LHCN-M2 (cell line): Measurements from ENCODE around the gene PACRG. TPM values are rescaled to one million over a fixed set of nuclear protein-coding genes. Genes with fewer than 3 reads are reported as not detected.
"Not testable (repeated sequence)": the region's sequence is repeated elsewhere in the genome, so short reads cannot be mapped to it uniquely, and the experiment has no call there.

Source experiments
- DNase-seq: peaks from one replicate; pipeline ENCODE4 v3.0.0-alpha.2; 2012; ENCODE audit warnings: low read depth
- total RNA-seq: library from RNA; depleted of rRNA; stranded (reverse); fragments of >200 nt; gene quantifications from 2 replicates; pipeline ENCODE4 v1.2.3, GENCODE V29; 2014

The PACRG gene
- total RNA-seq, 1 experiment from 2014 or later, result 0.75 TPM

DNA sequence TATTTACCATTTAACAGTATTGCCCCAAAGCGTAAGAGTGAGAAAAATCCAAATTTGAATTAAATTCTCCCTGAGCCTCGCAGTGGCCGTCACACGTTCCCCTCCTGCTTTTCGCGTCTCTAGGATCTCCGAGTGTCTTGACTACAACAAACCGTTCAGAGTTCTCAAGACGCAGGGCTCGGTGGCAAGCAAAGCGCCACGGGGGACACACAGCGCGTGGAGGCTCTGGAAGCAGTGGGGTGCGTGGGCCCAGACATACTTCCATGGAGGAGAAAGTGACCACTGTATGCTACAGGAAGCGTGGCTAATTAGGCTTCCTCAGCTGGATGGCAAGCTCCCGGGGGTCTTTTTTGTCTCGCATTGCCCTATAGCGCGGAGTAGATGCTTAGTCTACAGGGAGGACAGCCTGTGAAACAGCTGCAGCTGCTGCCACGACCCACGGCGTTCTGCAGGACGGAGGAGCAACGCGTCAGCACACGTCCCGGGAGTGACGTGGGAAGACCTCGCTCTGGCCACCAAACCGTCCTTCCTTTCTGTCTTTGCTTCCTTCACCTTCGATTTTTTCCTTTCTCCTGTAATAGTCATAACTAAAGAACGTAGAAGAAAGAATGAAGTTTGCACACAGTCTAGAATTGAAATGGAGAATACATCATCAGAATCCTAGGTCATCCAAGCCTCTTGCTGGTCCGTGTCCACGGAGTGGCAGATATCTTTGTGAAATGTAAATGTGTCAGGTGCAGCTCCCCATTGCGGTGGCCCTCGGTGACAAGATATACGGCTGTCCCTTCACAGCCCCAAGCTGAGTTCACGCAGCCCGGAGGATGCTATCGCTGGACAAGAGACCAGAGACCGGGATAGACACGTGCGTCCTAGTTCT lies 582.6 kb downstream of the PACRG start:
- DNase-seq, result no peak

DNA sequence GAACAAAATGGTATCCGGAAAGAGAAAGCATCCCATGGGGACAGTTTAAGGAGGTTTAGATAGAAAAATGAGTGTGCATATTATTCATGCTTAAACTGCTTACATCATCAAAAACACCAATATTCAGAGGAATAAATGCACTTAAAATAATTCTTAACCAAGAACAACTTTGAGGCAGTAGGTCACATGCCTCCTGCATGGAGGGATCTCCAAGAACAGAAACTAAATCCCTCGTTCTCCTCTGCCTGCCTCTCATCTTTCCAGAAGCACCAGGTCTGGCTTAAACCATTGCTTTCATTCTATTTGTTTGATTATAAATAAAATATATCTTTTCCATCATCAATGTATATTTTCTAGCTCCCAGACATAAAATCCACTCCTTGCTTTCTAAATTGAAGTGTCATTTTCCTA lies 583.2 kb downstream of the PACRG start:
- DNase-seq, result no peak

DNA sequence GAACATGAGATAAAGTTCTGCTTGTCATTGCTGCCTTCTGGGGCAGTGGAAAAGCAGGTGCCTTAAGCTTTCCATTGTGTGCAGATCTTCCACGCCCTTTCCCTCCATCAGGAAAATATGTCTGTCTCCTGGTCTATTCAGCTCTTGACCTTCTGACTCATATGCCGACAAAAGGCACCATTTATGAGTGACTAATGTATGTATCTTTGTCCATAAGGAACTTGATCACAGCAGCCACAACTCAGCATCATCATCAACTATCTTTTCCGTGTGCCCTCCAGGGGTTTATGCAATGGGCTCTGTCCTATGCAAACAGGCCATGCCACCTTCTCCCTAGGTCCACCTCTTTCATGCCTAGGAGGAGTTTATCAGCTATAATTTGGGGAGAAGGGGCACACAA lies 584.1 kb downstream of the PACRG start:
- peak; percentile 10 for DNase-seq

GRCh38 chr6:163313566-163313965 lies 585.8 kb downstream of the PACRG start:
- no peak for DNase-seq

DNA sequence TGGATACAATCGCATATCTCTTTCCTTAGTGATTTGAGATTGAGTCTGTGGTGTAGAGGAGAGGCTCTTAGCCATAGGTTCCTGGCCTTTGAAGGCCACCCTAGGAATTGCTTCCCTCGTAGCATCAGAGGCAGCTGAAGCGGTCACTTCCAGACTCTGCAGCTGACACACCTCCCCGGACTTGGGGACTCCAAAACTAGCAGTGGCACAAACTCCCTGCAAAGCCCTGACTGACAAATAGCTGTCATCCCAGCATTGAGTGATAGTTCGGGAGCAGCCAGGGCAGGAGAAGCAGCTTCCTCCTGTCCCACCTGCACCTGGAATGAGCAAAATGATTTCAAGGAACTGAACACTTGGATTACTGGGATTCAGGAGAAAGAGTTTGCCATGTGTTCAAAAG lies 586.2 kb downstream of the PACRG start:
- DNase-seq, result no peak

- no peak for DNase-seq
Observed at GRCh38 chr6:163314791-163315470, 587.2 kb downstream of the PACRG start.

- DNase-seq, result not testable (repeated sequence)
Observed at GRCh38 chr6:163316866-163317495, 589.2 kb downstream of the PACRG start.

DNA sequence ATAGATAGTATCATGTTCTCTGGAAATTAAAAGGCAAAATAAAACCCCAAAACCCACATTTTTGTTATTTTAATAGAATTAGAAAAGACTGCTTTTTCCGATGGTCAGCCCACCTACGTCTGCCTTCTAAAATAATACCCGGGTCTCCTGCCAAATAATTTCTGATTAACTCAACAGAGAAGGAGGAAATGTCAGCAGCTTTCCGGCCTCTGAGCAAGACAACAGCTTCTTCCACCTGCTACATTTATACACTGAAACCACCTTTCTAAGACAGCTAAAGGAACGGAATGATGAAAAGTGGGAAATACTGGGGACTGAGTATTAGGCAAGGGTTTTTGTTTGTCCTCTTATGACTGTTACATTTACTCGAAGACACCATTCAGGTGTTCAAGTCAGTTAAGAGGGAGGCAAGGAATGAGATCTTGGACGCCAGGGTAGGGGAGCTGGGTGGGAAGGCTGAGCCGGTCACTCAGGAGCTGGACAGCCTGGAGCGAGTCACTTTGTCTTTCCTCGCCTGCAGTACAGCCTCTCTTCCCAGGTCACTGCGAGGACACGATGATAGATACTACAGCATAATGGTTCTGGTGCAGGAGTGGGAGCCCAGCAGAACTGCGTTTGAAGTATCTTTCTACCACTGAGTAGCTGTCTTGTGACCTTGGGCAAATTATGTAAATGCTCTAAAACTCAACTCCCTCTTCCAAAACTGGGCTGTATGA lies 590.5 kb downstream of the PACRG start:
- DNase-seq, result no peak

- no peak for DNase-seq
Observed at GRCh38 chr6:163319609-163320366, 592.0 kb downstream of the PACRG start.

- DNase-seq, result no peak
Observed at GRCh38 chr6:163320402-163320801, 592.6 kb downstream of the PACRG start.

DNA sequence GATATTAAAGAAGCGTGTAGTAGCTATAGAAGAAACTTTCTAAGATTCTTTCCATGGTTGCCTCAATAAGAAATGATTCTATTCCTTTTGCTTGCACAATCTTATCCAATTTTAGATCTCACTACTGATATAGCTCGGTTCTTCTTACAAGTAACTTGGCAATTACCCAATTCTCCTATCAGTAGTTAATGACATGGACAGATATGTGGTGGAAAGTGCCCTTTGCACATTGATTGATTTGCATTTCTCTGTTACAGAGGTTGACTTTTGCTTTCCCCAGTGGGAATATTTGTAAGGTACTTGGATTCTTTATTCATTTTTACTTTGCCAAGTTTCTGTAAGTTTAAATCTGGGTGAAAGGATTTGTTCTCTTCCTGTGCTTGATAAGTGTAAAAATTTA lies 593.0 kb downstream of the PACRG start:
- no peak for DNase-seq

GRCh38 chr6:163321717-163322116 lies 593.9 kb downstream of the PACRG start:
- DNase-seq, result no peak

DNA sequence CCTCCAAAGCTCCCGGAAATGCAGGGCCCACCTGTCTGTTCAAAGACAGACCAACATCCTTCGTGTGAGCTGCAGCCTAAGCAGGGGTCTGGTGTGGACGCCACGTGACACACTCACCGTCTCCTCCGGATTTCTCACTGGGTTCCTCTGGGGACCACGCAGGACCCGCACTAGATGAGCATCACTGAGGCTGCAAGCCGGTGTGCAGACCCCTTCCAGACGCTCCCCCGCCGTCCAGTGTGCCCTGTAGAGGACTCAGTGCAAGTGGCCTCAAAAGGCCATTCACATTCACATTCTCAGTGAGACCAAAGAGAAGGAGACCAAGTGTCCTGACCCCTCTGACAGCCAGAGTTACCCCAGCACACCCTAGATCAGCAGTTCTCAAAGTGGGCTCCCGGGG lies 595.5 kb downstream of the PACRG start:
- DNase-seq, result no peak

- no peak for DNase-seq
Observed at GRCh38 chr6:163323705-163324104, 595.9 kb downstream of the PACRG start.

GRCh38 chr6:163324326-163324687 lies 596.5 kb downstream of the PACRG start:
- DNase-seq, result no peak

DNA sequence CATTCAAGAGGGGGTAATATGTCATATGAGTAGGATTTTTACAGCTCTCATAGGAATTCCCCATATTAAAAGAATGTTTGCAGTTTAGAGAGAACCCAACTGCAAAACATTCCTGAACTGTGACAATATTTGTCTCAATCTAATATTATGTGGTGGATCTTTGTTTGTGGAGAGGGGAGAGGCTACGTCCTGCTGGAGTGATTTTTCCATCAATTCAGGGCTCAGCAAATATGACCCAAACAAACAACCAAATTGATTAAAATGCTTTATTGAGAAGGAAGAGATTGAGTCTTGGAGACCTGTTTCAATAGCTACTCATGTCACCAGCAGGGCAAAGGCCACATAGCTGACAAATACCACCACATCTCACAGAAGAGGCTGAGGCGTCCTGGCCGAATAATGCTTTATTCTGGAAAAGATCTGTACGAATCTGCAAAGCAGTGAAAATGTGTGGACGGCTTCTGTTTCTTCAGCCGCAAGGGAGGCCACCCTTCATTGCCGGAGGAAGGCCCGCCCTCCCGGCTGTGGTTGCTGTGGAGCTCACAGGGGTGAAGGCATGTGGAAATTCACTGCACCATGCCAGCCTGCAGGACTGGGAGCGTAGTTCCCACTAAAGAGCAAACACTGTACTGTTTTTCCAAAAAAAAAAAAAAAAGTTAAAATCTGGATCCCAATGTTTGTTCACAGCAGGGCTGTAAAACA lies 597.1 kb downstream of the PACRG start:
- DNase-seq, result peak; percentile 32

DNA sequence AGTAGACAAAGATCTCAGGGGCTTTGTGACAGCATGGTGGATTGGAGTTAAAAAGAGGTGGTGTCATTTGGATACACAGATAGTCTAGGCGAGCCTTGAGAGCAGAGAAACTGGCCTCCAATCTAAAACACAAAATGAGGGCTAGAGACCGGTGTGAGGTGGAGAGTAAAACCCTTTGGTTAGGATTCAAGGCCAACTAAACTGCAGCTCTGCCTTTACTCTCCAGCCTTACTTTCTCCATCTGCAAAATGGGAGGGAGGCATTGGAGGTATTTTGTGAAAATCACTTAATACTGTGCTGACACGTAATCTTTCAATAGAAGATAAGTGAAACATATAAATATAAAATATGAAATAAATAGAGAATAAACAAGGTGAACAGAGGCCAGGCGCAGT lies 597.6 kb downstream of the PACRG start:
- no peak for DNase-seq

DNA sequence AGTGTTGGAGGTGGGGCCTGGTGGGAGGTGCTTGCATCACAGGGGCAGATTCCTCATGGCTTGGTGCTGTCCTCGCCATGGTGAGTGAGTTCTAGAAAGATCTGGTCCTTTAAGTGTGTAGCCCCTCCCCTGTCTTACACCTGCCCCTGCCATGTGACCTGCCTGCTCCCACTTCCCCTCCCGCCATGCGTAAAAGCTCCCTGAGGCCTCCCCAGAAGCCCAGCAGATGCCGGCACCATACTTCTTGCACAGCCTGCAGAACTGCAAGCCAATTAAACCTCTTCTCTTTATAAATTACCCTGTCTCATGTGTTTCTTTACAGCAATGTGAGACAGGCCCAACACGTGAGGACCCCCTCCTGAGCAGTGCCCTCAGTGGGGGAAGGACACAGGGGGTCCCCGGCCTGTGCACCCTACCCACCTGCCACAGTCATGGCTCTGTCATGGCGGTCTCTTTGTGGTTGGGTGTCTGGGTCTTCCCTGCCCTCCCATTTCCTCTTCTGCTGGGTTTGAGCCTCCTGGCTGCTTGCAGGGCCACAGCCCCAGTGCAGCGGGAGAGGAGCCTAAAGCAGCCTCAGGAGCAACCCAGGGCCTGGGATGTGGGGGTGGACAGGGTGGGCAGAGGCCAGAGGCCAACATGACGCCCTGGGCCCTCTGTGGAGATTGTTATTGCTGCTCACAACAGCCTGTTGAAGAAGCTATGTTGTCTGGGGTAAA lies 599.5 kb downstream of the PACRG start:
- no peak for DNase-seq

- DNase-seq, result no peak
Observed at GRCh38 chr6:163327921-163328320, 600.1 kb downstream of the PACRG start.

- no peak for DNase-seq
Observed at GRCh38 chr6:163328411-163328810, 600.6 kb downstream of the PACRG start.
